ENCODE results near the gene DIO3. TPM values are rescaled to one million over a fixed set of nuclear protein-coding genes. Genes with fewer than 3 reads are reported as not detected.

Gene DIO3
- total and polyA plus RNA-seq, 2 donors from 2014 or later = 0.17 to 0.94 TPM

DNA sequence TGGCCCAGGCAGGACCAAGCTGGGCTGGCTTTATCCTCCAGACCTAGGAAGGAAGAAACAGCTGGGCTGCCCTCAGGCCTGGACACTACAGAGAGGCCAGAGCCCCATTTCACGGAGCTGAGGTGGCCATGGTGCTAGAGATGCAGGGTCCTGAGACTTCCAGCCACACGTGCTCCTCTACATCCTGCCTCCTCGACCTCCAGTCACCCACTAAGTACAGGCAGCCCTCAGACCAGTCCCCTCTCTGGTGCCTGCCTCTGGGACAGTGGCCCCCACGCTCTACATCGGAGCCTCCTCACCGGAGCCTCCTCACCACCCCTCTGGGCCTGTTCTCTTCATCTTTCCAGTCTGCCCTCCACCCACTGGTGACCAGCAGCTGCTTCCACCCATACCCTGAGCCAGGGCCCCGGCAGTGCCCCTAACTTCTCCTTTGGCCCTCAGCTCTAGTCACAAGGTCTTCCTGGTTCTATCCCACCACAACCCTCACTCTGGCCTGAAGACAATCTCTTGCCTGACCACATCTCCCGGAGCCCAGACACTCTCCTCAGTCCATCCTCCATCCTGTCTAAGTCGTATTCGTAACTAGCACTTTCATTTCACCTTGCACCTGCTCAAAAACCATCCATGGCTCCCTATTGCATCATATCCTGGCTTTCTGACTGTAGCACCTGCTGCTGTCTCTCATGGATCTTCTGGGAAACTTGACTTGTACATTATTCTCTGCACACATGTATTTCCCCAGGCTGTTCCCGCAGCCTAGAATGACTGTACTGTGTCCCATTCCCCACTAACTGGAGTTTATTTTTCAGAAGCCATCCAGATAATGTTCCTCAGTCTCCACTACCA lies 43.9 kb downstream of the DIO3 start:
- no peaks in the 10 kb centered on the region for H3K9me3 ChIP-seq (ENCODE audit: control insufficient read depth in 2 of 3, insufficient read depth in 1 of 3, low read length in 3 of 3)
- no peak for FAIRE-seq
- TF ChIP-seq, protein P1, sequence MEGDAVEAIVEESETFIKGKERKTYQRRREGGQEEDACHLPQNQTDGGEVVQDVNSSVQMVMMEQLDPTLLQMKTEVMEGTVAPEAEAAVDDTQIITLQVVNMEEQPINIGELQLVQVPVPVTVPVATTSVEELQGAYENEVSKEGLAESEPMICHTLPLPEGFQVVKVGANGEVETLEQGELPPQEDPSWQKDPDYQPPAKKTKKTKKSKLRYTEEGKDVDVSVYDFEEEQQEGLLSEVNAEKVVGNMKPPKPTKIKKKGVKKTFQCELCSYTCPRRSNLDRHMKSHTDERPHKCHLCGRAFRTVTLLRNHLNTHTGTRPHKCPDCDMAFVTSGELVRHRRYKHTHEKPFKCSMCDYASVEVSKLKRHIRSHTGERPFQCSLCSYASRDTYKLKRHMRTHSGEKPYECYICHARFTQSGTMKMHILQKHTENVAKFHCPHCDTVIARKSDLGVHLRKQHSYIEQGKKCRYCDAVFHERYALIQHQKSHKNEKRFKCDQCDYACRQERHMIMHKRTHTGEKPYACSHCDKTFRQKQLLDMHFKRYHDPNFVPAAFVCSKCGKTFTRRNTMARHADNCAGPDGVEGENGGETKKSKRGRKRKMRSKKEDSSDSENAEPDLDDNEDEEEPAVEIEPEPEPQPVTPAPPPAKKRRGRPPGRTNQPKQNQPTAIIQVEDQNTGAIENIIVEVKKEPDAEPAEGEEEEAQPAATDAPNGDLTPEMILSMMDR (IDR thresholded peaks at IDR 0.05; ENCODE audit: borderline replicate concordance, extremely low read depth, insufficient read depth) = no peak

DNA sequence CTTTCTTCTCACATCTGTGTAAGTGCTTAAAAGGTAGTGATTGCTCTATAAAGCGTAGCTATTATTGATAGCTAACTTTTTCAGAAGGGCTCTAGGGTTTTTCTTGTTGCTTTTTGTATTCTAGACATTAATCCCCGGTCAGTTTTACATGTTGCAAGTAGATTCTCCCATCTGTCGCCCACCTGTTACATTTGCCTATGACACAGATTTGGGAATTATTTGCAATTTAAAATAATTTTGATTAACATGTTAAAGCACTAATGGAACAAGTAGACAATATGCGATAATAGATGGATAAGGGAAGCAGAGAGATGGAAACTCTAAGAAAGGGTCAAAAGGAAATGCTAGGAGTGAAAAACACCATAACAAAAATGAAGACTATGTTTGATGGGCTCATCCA lies 44.5 kb downstream of the DIO3 start:
- H3K4me3 ChIP-seq (ENCODE audit: low read length in 3 of 3) = no peak overlapping the region
- H3K9me3 ChIP-seq (ENCODE audit: control insufficient read depth in 2 of 3, insufficient read depth in 1 of 3, low read length in 3 of 3) = no peaks in the 10 kb centered on the region
- H3K4me1 ChIP-seq (ENCODE audit: control insufficient read depth in 2 of 3, insufficient read depth in 2 of 3, low read depth in 1 of 3, low read length in 3 of 3) = no peaks in the 10 kb centered on the region
- H3K27me3 ChIP-seq (ENCODE audit: control insufficient read depth, insufficient read depth, low read length) = no peaks in the 10 kb centered on the region
- no peak overlapping the region for H3K9ac ChIP-seq (ENCODE audit: low read length in 3 of 3)
- no peaks in the 10 kb centered on the region for H3K36me3 ChIP-seq (ENCODE audit: control insufficient read depth in 2 of 3, insufficient read depth in 3 of 3, low read length in 3 of 3)
- TF ChIP-seq, protein P1 (IDR thresholded peaks at IDR 0.05; ENCODE audit: borderline replicate concordance, extremely low read depth, insufficient read depth) = no peak
- no peak overlapping the region for H3K27ac ChIP-seq (ENCODE audit: low read depth in 2 of 2, low read length in 2 of 2)
- no peak for DNase-seq
- intact Hi-C loops (cut with DNase I) = no loop called here
- no peak for FAIRE-seq

More for the DNA sequence above, 43.9 kb downstream of the DIO3 start:
- H3K9ac ChIP-seq (ENCODE audit: low read length in 3 of 3) = no peak overlapping the region
- no peak overlapping the region for H3K27ac ChIP-seq (ENCODE audit: low read depth in 2 of 2, low read length in 2 of 2)
- no peaks in the 10 kb centered on the region for H3K27me3 ChIP-seq (ENCODE audit: control insufficient read depth, insufficient read depth, low read length)
- H3K4me1 ChIP-seq (ENCODE audit: control insufficient read depth in 2 of 3, insufficient read depth in 2 of 3, low read depth in 1 of 3, low read length in 3 of 3) = no peaks in the 10 kb centered on the region
- DNase-seq = no peak
- intact Hi-C loops (cut with DNase I) = no loop called here
- no peaks in the 10 kb centered on the region for H3K36me3 ChIP-seq (ENCODE audit: control insufficient read depth in 2 of 3, insufficient read depth in 3 of 3, low read length in 3 of 3)
- H3K4me3 ChIP-seq (ENCODE audit: low read length in 3 of 3) = no peak overlapping the region

Other genes starting within 250 kb of the DIO3 start
- gene PPP2R5C, start 200.2 kb downstream of the DIO3 start, total RNA-seq = 129 TPM
- 65.6 TPM for gene PPP2R5C, start 200.2 kb downstream of the DIO3 start, polyA plus RNA-seq (ENCODE audit: insufficient read depth, low read depth, low replicate concordance)